ENCODE measurements around the gene MMP15.

DNA sequence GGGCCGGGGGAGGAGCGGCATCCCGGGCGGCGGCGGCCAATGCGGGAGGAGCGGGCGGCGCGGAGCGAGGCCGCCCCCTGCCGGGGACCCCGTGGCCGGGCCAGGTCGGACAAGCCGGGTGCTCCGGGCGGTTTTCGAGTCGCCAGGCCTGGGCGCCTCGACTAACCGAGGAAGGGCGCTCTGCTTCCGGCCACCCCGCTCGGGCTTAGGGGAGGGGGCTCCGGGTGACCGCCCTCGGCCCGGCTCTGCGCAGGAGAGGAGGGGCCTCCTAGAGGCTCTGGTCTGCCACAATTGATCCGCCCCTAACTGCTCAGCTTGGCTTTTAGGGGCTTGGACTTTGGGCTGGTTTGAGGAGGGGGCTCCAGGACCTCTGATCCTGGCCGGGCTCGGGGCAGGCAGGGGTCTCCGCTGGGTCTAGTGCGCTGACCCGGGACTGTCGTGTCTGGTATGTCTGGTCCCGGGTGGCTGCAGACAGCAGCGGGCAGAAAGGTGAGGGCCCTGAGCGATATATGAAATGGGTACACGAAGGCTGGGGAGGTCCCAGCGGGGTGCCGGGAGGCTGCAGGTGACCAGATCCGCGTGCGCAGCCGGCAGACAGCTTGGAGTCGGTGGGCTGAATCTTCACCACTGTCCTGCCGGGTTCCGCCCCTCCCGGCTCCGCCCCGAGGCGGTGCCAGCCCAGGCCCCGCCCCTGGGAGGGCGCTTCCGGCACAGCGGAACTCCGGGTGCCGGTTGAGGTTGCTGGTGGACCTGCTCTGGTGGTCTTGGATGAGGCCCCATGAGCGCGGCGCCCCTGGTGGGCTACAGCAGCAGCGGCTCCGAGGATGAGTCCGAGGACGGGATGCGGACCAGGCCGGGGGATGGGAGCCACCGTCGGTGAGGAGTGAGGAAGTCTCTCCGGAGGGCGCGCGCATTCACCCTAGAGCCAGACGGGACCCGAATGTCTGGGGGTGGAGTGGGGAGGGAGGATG, 24.6 kb upstream of the MMP15 start, which contains the start of gene USB1:
- TF ChIP-seq BHLHE40 (IDR thresholded peaks at IDR 0.05; ENCODE audit: low read depth, low read length) (0 out of 2 replicates have a peak, but pooled peaks have one; percentile 7), RFX5 (IDR thresholded peaks at IDR 0.05; ENCODE audit: low read depth, low read length) (no peak), RAD21 (IDR thresholded peaks at IDR 0.05; ENCODE audit: low read length) (peak; percentile 64), CEBPB (IDR thresholded peaks at IDR 0.05; ENCODE audit: low read depth, low read length) (no peak)
- TF ChIP-seq, protein P1, sequence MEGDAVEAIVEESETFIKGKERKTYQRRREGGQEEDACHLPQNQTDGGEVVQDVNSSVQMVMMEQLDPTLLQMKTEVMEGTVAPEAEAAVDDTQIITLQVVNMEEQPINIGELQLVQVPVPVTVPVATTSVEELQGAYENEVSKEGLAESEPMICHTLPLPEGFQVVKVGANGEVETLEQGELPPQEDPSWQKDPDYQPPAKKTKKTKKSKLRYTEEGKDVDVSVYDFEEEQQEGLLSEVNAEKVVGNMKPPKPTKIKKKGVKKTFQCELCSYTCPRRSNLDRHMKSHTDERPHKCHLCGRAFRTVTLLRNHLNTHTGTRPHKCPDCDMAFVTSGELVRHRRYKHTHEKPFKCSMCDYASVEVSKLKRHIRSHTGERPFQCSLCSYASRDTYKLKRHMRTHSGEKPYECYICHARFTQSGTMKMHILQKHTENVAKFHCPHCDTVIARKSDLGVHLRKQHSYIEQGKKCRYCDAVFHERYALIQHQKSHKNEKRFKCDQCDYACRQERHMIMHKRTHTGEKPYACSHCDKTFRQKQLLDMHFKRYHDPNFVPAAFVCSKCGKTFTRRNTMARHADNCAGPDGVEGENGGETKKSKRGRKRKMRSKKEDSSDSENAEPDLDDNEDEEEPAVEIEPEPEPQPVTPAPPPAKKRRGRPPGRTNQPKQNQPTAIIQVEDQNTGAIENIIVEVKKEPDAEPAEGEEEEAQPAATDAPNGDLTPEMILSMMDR (conservative IDR thresholded peaks at IDR 0.05; ENCODE audit: low read depth, low read length) = peak; percentile 75

All from IMR-90 (cell line).